ENCODE measurements around the gene PAAF1.
"Not testable (repeated sequence)": the region's sequence is repeated elsewhere in the genome, so short reads cannot be mapped to it uniquely, and the experiment has no call there.

PAAF1 gene

GRCh38 chr11:73883856-73884255 lies 7.1 kb downstream of the PAAF1 start:
- DNase-seq (ENCODE audit: low read depth, low spot score), result no peak

DNA sequence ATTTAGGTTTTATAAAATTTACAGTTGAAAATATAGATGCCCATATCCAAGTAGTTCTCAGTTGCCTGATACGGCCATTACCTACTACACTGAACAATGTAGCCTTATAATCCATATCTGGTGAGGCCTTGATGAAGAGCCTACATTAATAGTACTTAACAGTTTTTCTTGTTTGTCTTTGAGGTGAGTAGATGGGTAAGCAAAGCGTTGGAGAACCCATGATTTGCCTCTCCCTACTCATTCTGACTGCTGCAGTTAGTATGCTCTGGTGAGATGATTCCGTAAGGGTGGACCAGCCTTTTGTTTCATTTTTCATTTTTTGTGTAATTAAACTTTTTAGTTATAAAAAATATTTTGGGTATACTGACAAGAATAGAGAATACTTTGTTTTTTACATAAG lies 11.4 kb downstream of the PAAF1 start:
- DNase-seq (ENCODE audit: low read depth, low spot score), result no peak

GRCh38 chr11:73889019-73889418 lies 12.2 kb downstream of the PAAF1 start:
- no peak for DNase-seq (ENCODE audit: low read depth, low spot score)

GRCh38 chr11:73889536-73889935 lies 12.7 kb downstream of the PAAF1 start:
- DNase-seq (ENCODE audit: low read depth, low spot score), result no peak

DNA sequence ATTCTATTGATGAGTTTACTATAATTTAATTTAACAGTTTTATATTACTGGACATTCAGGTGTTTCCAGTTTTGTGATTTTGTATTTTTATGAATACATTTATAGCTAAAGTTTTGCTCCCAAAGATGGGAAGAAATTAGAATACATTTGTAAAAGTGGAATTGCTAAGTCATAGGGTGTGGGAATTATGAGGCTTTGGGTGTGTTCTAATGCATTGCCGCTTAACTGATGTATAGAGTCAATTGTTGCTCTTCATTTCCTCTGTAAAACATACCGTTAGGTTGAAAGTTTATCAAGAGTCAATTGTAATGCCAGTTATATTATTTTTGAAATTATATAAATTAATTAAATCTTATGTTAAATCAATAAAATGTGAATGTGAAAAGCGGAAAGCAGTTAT lies 16.2 kb downstream of the PAAF1 start:
- DNase-seq (ENCODE audit: low read depth, low spot score), result no peak

- no peak for DNase-seq (ENCODE audit: low read depth, low spot score)
Observed at GRCh38 chr11:73894725-73895335, 18.0 kb downstream of the PAAF1 start.

DNA sequence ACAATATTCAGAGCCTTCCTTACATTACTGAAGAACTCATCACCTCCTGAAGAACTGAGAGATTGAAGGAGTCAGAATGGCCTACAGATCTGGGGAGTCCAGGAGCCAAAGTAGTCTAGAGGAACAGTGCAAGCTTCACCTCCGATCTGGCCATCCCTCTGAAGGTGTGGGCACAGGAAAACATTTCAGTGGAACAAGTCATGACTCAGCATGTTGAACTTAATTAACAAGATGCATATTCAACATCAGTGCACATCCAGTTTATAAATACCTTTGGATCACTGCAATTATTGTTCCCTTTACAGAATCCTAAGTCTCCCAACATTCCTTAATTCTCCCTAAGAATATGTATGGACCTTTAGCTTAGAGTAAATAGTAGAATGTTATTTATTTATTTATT lies 25.5 kb downstream of the PAAF1 start:
- no peak for DNase-seq (ENCODE audit: low read depth, low spot score)

GRCh38 chr11:73907191-73907590 lies 30.4 kb downstream of the PAAF1 start:
- peak; percentile 12 for DNase-seq (ENCODE audit: low read depth, low spot score)

DNA sequence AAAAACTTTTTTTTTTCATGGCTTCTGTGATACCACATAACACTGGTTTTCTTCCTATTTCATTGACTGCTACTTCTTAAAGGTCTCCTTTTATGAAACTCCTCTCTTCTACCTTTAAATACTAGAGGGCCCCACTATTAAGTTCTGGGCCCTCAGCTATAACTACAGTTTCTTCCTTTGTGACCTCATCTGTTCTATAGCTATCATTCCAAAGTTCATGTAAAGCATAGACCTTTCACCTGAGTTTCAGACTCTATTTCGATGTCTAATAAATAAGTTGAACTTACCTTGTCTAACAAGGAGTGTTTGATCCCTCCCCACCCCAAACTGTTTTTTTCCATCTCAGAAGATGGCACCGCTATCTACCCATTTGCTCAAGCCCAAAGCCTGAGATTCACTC lies 35.2 kb downstream of the PAAF1 start:
- no peak for DNase-seq (ENCODE audit: low read depth, low spot score)

DNA sequence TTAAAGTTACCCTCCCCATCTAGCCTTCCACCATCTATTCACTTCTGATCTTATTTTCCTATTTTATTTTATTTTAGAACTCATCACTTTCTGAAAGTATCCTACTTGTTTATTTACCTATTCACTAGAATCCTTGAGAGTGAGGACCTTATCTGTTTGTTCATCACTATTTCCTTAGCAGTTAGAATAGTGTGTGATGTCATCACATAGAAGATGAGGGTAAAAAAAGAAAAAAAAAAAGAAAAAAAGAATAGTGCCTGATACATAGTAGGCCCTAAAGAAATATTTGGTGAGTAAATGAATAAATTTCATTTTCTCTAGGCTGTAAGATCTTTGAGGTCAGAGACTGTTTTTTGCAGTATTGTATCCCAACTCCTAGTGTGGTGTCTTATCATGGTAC lies 36.7 kb downstream of the PAAF1 start:
- no peak for DNase-seq (ENCODE audit: low read depth, low spot score)

- no peak for DNase-seq (ENCODE audit: low read depth, low spot score)
Observed at GRCh38 chr11:73914284-73914683, 37.5 kb downstream of the PAAF1 start.

DNA sequence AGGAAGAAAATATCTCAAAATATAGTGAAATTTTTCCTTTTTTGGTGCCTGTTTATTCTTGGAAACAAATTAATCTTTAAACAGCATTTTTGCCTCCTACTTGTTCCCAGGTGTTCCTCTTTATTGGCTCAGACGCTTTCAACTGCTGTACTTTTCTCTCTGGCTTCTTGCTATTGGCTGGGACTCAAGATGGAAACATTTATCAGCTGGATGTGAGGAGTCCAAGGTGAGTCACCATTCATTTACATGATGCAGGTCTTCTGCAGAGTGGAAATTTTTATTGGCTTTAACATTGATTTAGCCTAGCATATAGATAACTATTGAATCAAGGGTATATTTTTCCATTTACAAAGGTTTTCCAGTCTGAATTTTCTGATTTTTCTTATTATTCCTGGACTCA lies 39.6 kb downstream of the PAAF1 start:
- no peak for DNase-seq (ENCODE audit: low read depth, low spot score)

DNA sequence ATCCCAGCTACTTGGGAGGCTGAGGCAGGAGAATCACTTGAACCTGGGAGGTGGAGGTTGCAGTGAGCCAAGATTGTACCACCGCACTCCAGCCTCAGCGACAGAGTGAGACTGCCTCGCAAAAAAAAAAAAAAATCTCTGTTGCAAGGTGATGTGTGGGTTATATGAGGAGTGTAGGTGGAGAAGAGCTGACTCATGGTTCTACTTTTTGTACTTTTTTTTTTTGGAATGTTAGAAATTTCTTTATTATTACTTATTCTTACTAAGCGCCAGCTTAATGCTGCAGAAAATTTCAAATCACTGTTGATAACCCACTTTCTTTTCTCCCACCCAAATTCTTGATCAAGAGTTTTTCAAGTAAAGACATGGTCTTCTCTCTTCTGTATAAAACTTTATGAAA lies 44.4 kb downstream of the PAAF1 start:
- no peak for DNase-seq (ENCODE audit: low read depth, low spot score)

GRCh38 chr11:73929388-73929787 lies 52.6 kb downstream of the PAAF1 start:
- no peak for DNase-seq (ENCODE audit: low read depth, low spot score)

GRCh38 chr11:73931039-73931645 lies 54.3 kb downstream of the PAAF1 start:
- DNase-seq (ENCODE audit: low read depth, low spot score), result peak; percentile 86

DNA sequence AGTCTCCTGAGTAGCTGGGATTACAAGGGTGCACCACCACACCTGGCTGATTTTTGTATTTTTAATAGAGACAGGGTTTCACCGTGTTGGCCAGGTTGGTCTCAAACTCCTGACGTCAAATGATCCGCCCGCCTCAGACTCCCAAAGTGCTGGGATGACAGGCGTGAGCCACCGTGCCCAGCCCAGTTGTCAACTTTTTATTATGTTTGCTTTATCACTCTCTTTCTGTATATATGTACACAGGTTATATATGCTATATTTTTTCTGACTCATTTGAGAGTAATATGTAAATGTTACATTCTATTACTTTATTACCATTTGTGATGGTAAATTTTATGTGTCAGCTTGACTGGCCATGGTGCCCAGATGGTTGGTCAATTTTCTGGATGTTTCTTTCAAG lies 55.2 kb downstream of the PAAF1 start:
- no peak for DNase-seq (ENCODE audit: low read depth, low spot score)

- no peak for DNase-seq (ENCODE audit: low read depth, low spot score)
Observed at GRCh38 chr11:73932781-73933180, 56.0 kb downstream of the PAAF1 start.

- not testable (repeated sequence) for DNase-seq (ENCODE audit: low read depth, low spot score)
Observed at GRCh38 chr11:73936047-73936446, 59.2 kb downstream of the PAAF1 start.

DNA sequence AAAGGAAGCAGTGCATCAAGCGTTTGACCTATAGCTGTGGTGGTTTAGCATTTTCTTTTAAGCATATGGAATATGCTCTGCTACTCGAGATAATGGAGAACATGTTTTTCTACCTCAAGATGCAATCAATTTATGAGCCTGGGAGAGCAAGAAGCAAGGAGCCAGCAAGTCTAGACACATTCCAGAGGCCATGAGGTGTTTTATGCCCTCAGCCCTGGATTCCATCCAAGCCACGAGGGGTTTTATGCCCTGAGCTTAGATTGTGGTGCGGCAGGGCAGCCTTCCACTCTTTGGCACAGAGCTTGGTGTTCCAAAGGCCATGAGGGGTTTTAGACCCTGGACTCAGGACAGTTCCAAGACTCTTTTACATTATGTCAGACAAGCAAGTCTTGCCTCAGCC lies 62.3 kb downstream of the PAAF1 start:
- no peak for DNase-seq (ENCODE audit: low read depth, low spot score)

DNA sequence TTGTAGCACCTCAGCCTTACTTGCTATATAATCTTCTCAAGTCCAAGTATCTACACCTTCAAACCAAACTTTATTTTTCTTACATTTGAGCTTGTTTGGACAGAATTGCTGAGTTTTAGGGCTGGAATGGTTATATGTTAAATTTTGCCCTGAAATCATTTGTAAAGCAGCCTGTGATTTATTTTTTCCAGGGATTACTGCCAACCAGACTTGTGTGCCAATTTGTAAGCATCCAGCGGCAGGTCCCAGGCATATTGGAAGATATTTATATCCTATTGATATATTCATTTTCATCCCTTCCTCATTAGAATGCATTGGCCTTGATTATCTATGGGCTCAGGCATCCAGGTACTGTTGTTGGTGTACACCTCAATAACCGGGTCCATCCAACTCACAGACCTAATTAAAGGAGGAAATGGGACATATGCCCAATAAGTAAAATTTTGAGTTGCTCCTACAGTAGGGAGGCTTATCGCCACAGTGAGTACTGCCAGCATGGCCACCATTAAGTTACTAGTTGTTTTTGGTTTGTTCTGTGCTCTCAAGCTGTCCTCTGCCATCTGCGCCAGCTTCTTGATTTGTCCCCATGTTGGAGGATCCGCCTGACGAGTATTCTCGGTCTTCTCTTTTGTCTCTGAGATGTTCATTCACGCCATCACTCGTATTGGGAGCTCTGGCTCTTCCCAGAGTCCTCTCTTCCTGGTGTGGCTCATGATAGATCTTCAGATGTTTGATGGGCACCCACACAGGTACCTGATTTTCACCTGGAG lies 64.2 kb downstream of the PAAF1 start:
- no peak for DNase-seq (ENCODE audit: low read depth, low spot score)

DNA sequence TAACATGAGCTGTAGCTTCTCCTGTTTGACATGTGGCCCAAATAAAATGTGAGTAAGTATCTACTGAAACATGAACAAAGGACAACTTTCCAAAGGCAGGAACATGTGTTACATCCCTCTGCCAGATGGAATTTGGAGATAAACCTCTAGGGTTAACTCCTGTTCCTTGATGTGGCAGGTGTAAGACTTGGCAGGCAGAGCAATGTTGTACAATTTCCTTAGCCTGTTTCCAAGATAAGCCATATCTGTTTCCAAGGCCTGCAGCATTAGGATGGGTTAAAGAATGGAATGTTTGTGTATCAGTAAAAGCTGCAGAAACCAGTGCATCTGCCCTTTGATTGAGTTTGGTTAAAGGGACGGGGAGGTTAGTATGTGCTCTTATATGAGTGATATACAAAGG lies 65.2 kb downstream of the PAAF1 start:
- no peak for DNase-seq (ENCODE audit: low read depth, low spot score)

DNA sequence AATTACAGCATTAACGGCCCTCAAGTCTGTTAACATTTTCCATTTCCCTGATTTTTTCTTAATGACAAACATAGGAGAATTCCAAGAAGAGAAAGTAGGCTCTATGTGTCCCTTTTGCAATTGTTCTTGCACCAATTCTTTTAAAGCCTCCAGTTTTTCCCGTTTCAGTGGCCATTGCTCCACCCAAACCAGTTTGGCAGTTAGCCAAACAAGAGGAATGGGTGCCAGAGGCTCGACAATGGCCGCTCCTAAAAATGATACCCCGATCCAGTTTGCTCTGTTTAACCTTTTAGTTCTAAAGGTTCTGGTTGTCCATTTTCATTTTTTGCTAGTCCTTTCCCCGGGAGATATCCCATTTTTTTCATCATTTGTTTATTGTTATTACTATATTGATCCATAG lies 67.3 kb downstream of the PAAF1 start:
- no peak for DNase-seq (ENCODE audit: low read depth, low spot score)

- DNase-seq (ENCODE audit: low read depth, low spot score), result no peak
Observed at GRCh38 chr11:73944901-73945300, 68.1 kb downstream of the PAAF1 start.
